Effector memory CD4-positive, alpha-beta T cell (primary cell): ENCODE data around the gene ARFGAP2.
"Not testable (repeated sequence)": the region's sequence is repeated elsewhere in the genome, so short reads cannot be mapped to it uniquely, and the experiment has no call there.

ENCODE experiments used
- DNase-seq, 3 donors: peaks; one replicate each; pipeline ENCODE4 v3.0.0-alpha.2; 2020
- H3K27ac ChIP-seq: 2 replicates; pipeline ENCODE4 v1.7.0; 2013; ENCODE audit warnings: mild to moderate bottlenecking, low read length, moderate library complexity; ENCODE audit not compliant: insufficient read depth, poor library complexity, severe bottlenecking
- H3K27me3 ChIP-seq: replicated peaks from 2 replicates; pipeline ENCODE4 v1.7.0; 2013; ENCODE audit warnings: mild to moderate bottlenecking, low read length; ENCODE audit not compliant: insufficient read depth, control insufficient read depth, poor library complexity, severe bottlenecking
- H3K36me3 ChIP-seq: 2 replicates; pipeline ENCODE4 v1.7.0; 2013; ENCODE audit warnings: mild to moderate bottlenecking, low read length, moderate library complexity; ENCODE audit not compliant: control insufficient read depth, insufficient read depth
- H3K4me1 ChIP-seq: 2 replicates; pipeline ENCODE4 v1.7.0; 2013; ENCODE audit warnings: low read length, mild to moderate bottlenecking; ENCODE audit not compliant: control insufficient read depth, insufficient read depth, poor library complexity, severe bottlenecking
- H3K4me3 ChIP-seq: 2 replicates; pipeline ENCODE4 v1.7.0; 2013; ENCODE audit warnings: low read length, low read depth, mild to moderate bottlenecking; ENCODE audit not compliant: insufficient read depth, poor library complexity, severe bottlenecking
- H3K9me3 ChIP-seq: 2 replicates; pipeline ENCODE4 v1.7.0; 2013; ENCODE audit warnings: mild to moderate bottlenecking, low read length, moderate library complexity; ENCODE audit not compliant: control insufficient read depth

The ARFGAP2 gene

GRCh38 chr11:47118958-47119688 lies 57.6 kb downstream of the ARFGAP2 start:
- not testable (repeated sequence) for H3K4me3 ChIP-seq, H3K27me3 ChIP-seq, H3K9me3 ChIP-seq, H3K27ac ChIP-seq, H3K36me3 ChIP-seq, H3K4me1 ChIP-seq
- peak in 2 of 3 donors; percentile 1 to 9 for DNase-seq
